ENCODE measurements around the gene MECR.
"Not testable (repeated sequence)": the region's sequence is repeated elsewhere in the genome, so short reads cannot be mapped to it uniquely, and the experiment has no call there.

The MECR gene

GRCh38 chr1:29237129-29237821, 6.5 kb upstream of the MECR start:
- Histone ChIP-seq H3K79me1 (ENCODE audit: low read length) (peaks cover 26% of the 10 kb centered on the region), H3K18ac (ENCODE audit: low read length) (peak overlapping the region; percentile 79), H3K27ac (ENCODE audit: low read depth, low read length) (peak overlapping the region; percentile 78), H2BK120ac (ENCODE audit: insufficient read depth, low read length, poor library complexity) (peak overlapping the region; percentile 73), H3K9ac (ENCODE audit: low read length) (peak overlapping the region; percentile 30), H2BK12ac (ENCODE audit: low read length) (peak overlapping the region; percentile 5), H3K14ac (ENCODE audit: low read length) (peak overlapping the region; percentile 40), H3K9me3 (ENCODE audit: insufficient read depth, low read depth, low read length) (peaks cover 3% of the 10 kb centered on the region), H2AFZ (ENCODE audit: insufficient read depth, low read length, poor library complexity) (peak overlapping the region; percentile 58), H3K79me2 (ENCODE audit: control insufficient read depth, insufficient read depth, low read length, poor library complexity) (peaks cover 12% of the 10 kb centered on the region), H3K4me1 (ENCODE audit: control insufficient read depth in 1 of 2, insufficient read depth in 2 of 2, low read length in 2 of 2) (peaks cover 24 to 34% of the 10 kb centered on the region in 2 experiments), H4K8ac (ENCODE audit: low read depth, low read length) (peak overlapping the region; percentile 80), H3K4me3 (ENCODE audit: low read depth, low read length) (peak overlapping the region; percentile 82), H3K4ac (ENCODE audit: low read depth, low read length) (peak overlapping the region; percentile 5), H3K23ac (ENCODE audit: low read length) (no peak overlapping the region), H3K27me3 (ENCODE audit: insufficient read depth, low read length) (no peaks in the 10 kb centered on the region), H3K4me2 (ENCODE audit: low read length) (peak overlapping the region; percentile 93), H3K36me3 (ENCODE audit: control insufficient read depth in 1 of 2, insufficient read depth in 2 of 2, low read length in 2 of 2) (no peaks in the 10 kb centered on the region), H2AK5ac (ENCODE audit: low read length) (peak overlapping the region; percentile 29), H4K91ac (ENCODE audit: low read depth, low read length) (peak overlapping the region; percentile 37), H2BK5ac (ENCODE audit: low read depth, low read length, poor library complexity) (peak overlapping the region; percentile 1), H4K12ac (ENCODE audit: low read depth, low read length) (peak overlapping the region; percentile 1)
- WGBS (ENCODE audit: extremely low coverage, insufficient coverage, insufficient read length) = no CpG with 5 or more reads among the region's 79 CpGs
- peak; percentile 59 to 78 for DNase-seq

- Histone ChIP-seq H3K18ac (ENCODE audit: low read length) (peak overlapping the region; percentile 79), H2BK120ac (ENCODE audit: insufficient read depth, low read length, poor library complexity) (peak overlapping the region; percentile 73), H2AK5ac (ENCODE audit: low read length) (no peak overlapping the region), H3K36me3 (ENCODE audit: control insufficient read depth in 1 of 2, insufficient read depth in 2 of 2, low read length in 2 of 2) (no peaks in the 10 kb centered on the region), H4K8ac (ENCODE audit: low read depth, low read length) (peak overlapping the region; percentile 80), H2AFZ (ENCODE audit: insufficient read depth, low read length, poor library complexity) (peak overlapping the region; percentile 58), H3K9ac (ENCODE audit: low read length) (peak overlapping the region; percentile 30), H2BK5ac (ENCODE audit: low read depth, low read length, poor library complexity) (peak overlapping the region; percentile 1), H3K27ac (ENCODE audit: low read depth, low read length) (no peak overlapping the region), H2BK12ac (ENCODE audit: low read length) (peak overlapping the region; percentile 17), H3K4me1 (ENCODE audit: control insufficient read depth in 1 of 2, insufficient read depth in 2 of 2, low read length in 2 of 2) (peaks cover 24 to 34% of the 10 kb centered on the region in 2 experiments), H3K23ac (ENCODE audit: low read length) (no peak overlapping the region), H3K9me3 (ENCODE audit: insufficient read depth, low read depth, low read length) (peaks cover 3% of the 10 kb centered on the region), H3K79me1 (ENCODE audit: low read length) (peaks cover 26% of the 10 kb centered on the region), H4K12ac (ENCODE audit: low read depth, low read length) (no peak overlapping the region), H3K14ac (ENCODE audit: low read length) (peak overlapping the region; percentile 40), H4K91ac (ENCODE audit: low read depth, low read length) (peak overlapping the region; percentile 37), H3K4ac (ENCODE audit: low read depth, low read length) (peak overlapping the region; percentile 5), H3K4me2 (ENCODE audit: low read length) (peak overlapping the region; percentile 93), H3K4me3 (ENCODE audit: low read depth, low read length) (peak overlapping the region; percentile 82), H3K79me2 (ENCODE audit: control insufficient read depth, insufficient read depth, low read length, poor library complexity) (peaks cover 12% of the 10 kb centered on the region), H3K27me3 (ENCODE audit: insufficient read depth, low read length) (no peaks in the 10 kb centered on the region)
- WGBS (ENCODE audit: extremely low coverage, insufficient coverage, insufficient read length) = no CpG with 5 or more reads among the region's 30 CpGs
- no peak for DNase-seq
These were observed 6.0 kb upstream of the MECR start for GRCh38 chr1:29236712-29237128.

GRCh38 chr1:29235955-29236711, 5.4 kb upstream of the MECR start, which contains the start of gene PTPRU:
PTPRU (plus strand) TSS chr1:29236522; CDS start chr1:29236645, 123 bp downstream.
- peaks cover 3% of the 10 kb centered on the region for H3K9me3 ChIP-seq (ENCODE audit: insufficient read depth, low read depth, low read length)
- peak within 1 kb of the TSS; percentile 17 for H2BK12ac ChIP-seq (ENCODE audit: low read length)
- H3K4me3 ChIP-seq (ENCODE audit: low read depth, low read length) = peak within 1 kb of the TSS; percentile 82
- H4K12ac ChIP-seq (ENCODE audit: low read depth, low read length) = peak within 1 kb of the TSS; percentile 1
- H3K79me1 ChIP-seq (ENCODE audit: low read length) = peaks cover 26% of the 10 kb centered on the region
- no peaks in the 10 kb centered on the region for H3K27me3 ChIP-seq (ENCODE audit: insufficient read depth, low read length)
- H2BK120ac ChIP-seq (ENCODE audit: insufficient read depth, low read length, poor library complexity) = peak within 1 kb of the TSS; percentile 73
- peak within 1 kb of the TSS; percentile 40 for H3K14ac ChIP-seq (ENCODE audit: low read length)
- H3K23ac ChIP-seq (ENCODE audit: low read length) = no peak within 1 kb of the TSS
- peak within 1 kb of the TSS; percentile 30 for H3K9ac ChIP-seq (ENCODE audit: low read length)
- H4K8ac ChIP-seq (ENCODE audit: low read depth, low read length) = peak within 1 kb of the TSS; percentile 80
- H2AFZ ChIP-seq (ENCODE audit: insufficient read depth, low read length, poor library complexity) = peak within 1 kb of the TSS; percentile 58
- peak within 1 kb of the TSS; percentile 79 for H3K18ac ChIP-seq (ENCODE audit: low read length)
- H4K91ac ChIP-seq (ENCODE audit: low read depth, low read length) = peak within 1 kb of the TSS; percentile 37
- H2BK5ac ChIP-seq (ENCODE audit: low read depth, low read length, poor library complexity) = peak within 1 kb of the TSS; percentile 1
- peak within 1 kb of the TSS; percentile 93 for H3K4me2 ChIP-seq (ENCODE audit: low read length)
- no peaks in the 10 kb centered on the region for H3K36me3 ChIP-seq (ENCODE audit: control insufficient read depth in 1 of 2, insufficient read depth in 2 of 2, low read length in 2 of 2)
- H3K79me2 ChIP-seq (ENCODE audit: control insufficient read depth, insufficient read depth, low read length, poor library complexity) = peaks cover 12% of the 10 kb centered on the region
- H2AK5ac ChIP-seq (ENCODE audit: low read length) = peak within 1 kb of the TSS; percentile 29
- no CpG with 5 or more reads among the region's 82 CpGs for WGBS (ENCODE audit: extremely low coverage, insufficient coverage, insufficient read length)
- peak; percentile 72 to 84 for DNase-seq
- peak within 1 kb of the TSS; percentile 5 for H3K4ac ChIP-seq (ENCODE audit: low read depth, low read length)
- peak within 1 kb of the TSS; percentile 78 for H3K27ac ChIP-seq (ENCODE audit: low read depth, low read length)
- H3K4me1 ChIP-seq (ENCODE audit: control insufficient read depth in 1 of 2, insufficient read depth in 2 of 2, low read length in 2 of 2) = peaks cover 24 to 35% of the 10 kb centered on the region in 2 experiments

- WGBS (ENCODE audit: extremely low coverage, insufficient coverage, insufficient read length) = no CpG with 5 or more reads among the region's 9 CpGs
- H2AK5ac ChIP-seq (ENCODE audit: low read length); H3K4me2 ChIP-seq (ENCODE audit: low read length); H2AFZ ChIP-seq (ENCODE audit: insufficient read depth, low read length, poor library complexity); H3K14ac ChIP-seq (ENCODE audit: low read length); H3K4ac ChIP-seq (ENCODE audit: low read depth, low read length); H3K23ac ChIP-seq (ENCODE audit: low read length); H4K91ac ChIP-seq (ENCODE audit: low read depth, low read length); H3K4me3 ChIP-seq (ENCODE audit: low read depth, low read length); H3K18ac ChIP-seq (ENCODE audit: low read length); H3K27me3 ChIP-seq (ENCODE audit: insufficient read depth, low read length); H3K9me3 ChIP-seq (ENCODE audit: insufficient read depth, low read depth, low read length); H2BK120ac ChIP-seq (ENCODE audit: insufficient read depth, low read length, poor library complexity); H4K8ac ChIP-seq (ENCODE audit: low read depth, low read length); H4K12ac ChIP-seq (ENCODE audit: low read depth, low read length); H3K36me3 ChIP-seq (ENCODE audit: control insufficient read depth in 1 of 2, insufficient read depth in 2 of 2, low read length in 2 of 2); H3K9ac ChIP-seq (ENCODE audit: low read length); H3K27ac ChIP-seq (ENCODE audit: low read depth, low read length); DNase-seq; H2BK12ac ChIP-seq (ENCODE audit: low read length); H2BK5ac ChIP-seq (ENCODE audit: low read depth, low read length, poor library complexity): not testable (repeated sequence)
- H3K4me1 ChIP-seq (ENCODE audit: control insufficient read depth in 1 of 2, insufficient read depth in 2 of 2, low read length in 2 of 2) = peaks cover 17 to 27% of the 10 kb centered on the region in 2 experiments
- peaks cover 15% of the 10 kb centered on the region for H3K79me2 ChIP-seq (ENCODE audit: control insufficient read depth, insufficient read depth, low read length, poor library complexity)
- peaks cover 27% of the 10 kb centered on the region for H3K79me1 ChIP-seq (ENCODE audit: low read length)
These were observed 4.1 kb upstream of the MECR start for GRCh38 chr1:29234881-29235280.

All from trophoblast cell (in vitro differentiated cells and primary cell).